ENCODE measurements around the gene POLR1D.

POLR1D gene

DNA sequence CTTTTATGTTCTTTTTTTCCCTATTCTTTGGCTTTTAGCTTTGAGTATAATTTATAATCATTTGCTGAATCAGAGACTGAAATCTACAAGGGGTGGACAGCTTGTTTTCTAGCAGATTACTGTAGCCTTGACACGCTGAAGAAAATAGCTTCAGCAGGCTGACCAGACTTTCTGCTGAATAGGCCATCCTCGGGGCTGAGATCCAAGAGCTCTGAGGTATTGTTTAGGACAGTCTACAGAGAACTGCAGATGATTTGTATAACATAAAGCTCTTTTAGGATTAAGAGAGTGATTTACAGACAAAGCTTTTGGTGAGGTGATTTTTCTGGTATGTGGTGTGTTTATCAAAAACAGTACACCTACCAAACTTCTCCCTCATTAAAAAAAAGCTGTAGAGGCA lies 16.8 kb downstream of the POLR1D start:
- DNase-seq (ENCODE audit: low read depth) = no peak

DNA sequence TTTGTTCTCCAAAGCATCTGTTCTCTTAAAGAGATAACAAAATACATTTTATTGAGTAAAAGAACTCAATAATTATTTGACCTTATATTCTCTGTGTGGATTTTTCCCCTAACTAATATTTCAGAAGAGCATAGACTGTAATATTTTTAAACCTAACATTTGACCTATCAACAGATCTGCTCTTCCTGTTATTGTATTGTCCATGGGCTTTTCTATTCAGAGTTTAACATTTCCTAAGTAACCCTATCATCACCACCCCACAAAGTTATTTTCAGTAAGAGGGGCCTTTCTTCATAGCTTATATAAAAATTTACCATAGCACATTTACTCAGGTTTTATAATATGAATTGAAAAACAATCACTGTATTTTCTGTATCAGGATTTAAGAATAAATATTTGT lies 17.5 kb downstream of the POLR1D start:
- no peak for DNase-seq (ENCODE audit: low read depth)

DNA sequence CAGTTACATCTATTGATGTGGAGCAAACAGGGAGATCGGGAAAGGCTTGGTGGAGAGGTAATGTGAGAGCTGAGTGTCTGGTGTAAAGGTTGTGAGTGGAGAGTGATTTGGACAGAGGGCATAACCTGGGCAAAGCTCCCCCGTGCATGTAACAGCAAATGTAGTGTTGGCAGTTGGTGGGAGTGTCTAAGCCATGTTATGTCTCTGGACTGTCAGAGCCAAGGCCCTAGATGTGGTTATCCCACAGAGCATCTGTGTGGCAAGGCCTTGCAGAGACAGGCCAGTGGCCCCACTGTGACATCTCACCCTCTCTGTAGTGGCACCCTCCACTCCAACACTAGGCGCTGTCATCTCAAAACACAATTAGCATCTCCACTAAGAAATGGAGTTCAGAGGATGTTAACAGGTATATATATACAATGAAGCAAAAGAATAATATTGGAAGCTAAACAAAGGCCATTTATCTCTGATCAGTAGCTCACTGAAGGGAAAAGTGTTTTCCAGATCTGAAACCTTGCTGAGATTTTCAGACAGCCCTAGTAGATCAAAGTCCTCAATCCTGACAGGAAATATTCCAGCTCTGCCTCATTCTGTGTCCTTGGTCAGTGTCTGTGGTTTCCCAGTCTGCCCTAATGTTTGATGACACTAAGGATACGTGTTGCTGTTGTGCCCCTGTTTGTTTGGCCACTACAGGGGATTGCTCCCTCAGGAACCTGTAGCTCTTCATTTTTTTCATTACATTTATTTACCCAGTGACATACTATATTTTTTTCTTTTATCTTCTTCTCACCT lies 20.2 kb downstream of the POLR1D start:
- DNase-seq (ENCODE audit: low read depth) = no peak

DNA sequence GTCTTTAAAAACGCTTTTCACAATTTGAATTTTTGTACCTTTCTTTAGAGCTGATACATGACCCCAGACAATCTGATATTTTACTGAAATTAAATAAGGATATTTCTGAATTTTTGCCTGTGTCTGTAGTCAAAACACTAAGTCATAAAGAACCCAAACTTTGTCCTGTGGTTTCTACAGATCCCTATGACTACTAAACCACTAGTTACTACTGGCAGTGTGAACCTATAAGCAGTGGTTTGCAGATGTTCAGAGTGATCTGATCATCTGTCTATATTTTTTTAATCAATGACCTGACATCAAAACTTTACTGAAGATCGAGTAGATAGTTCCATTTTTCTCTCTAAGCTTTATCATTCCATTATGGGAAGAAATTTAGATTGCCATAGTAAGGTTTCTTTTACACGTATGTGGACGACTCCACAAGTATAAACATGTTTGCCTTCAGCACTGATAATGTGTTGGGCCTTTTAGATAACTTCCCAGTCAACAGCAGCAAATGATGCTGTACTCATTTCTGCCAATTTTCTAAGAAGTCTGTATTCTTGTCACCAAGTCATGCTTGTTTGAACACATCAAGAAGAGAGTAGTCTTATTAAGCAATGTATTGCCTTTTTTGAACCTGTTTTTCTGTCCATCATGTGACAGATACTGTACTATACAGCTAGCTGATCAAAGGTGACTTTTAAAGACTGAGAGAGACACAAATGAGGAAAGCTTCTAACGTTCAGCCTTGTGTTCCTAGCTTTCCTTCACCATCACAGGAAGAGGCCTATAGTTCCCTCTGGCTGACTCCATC lies 21.8 kb downstream of the POLR1D start:
- no peak for DNase-seq (ENCODE audit: low read depth)

DNA sequence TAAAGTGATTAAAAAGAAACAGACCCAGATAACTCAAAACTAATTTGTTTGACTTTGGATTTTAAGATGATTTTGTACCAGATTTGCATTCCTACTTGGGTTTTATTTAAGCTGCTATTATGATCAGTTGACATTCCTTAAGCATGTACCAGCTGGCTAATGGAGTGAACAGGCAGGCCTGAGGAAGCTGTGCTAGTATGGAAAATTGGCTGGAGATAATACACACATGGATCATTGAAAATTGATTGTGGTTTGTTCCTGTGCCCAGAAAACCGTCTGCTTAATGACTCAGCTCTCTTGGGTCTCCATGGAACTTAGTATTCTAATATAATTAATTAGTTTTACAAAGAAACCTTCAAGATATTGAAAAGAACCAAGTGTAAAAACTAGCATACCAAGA lies 22.6 kb downstream of the POLR1D start:
- DNase-seq (ENCODE audit: low read depth) = no peak

DNA sequence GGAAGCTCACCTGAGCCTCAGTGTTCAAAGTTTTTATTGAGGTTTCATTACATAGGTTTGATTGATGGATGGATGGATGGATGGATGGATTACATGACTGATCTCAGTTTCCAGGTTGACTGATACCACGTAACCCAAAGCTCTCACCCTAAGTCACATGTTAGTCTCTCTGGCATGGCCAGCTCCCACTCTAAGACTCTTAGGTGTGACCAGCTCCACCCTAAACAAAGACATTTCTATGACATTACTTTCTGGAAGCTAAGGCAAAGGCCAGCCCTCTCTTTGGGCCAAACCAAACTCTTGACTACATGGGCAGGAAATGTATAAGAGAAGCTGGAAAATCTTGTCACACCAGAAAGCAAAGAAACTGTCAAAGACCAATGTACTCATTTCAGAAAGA lies 28.6 kb downstream of the POLR1D start:
- no peak for DNase-seq (ENCODE audit: low read depth)

DNA sequence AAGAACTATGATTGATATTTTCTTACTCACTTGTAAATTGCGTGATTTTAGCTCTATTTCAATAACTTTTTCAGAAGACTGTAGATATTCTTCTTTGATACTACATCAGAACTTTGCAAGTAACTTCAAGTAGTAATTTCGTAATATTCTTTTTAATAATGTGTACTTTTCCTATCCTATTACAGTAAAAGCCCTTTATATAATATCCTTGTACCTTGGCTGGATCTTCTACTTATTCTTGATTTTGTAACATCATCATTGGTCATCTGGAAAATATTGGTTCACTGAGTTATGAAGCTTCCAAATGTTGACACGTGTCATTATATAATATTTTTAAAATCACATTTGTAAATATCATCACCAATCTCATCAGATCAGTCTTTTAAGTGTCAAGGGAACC lies 32.4 kb downstream of the POLR1D start:
- DNase-seq (ENCODE audit: low read depth) = no peak

DNA sequence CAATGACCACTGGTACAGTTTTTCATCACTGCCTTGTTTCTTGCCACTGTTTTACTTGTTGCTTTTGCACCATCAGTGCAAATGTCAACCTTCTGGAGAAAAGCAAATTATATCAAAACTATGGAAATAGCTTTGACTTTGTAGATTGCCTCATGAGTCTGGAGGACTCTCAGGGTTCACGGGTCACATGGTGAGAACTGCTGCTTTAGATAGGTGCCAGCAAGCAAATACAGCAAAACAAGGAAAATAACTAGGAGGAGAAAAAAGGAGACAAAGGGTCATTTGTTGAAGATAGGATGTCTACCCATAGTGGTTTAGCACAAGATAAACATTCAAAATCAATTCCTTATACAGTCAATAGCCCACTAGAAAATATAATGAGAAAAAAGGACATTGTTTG lies 33.1 kb downstream of the POLR1D start:
- no peak for DNase-seq (ENCODE audit: low read depth)

DNA sequence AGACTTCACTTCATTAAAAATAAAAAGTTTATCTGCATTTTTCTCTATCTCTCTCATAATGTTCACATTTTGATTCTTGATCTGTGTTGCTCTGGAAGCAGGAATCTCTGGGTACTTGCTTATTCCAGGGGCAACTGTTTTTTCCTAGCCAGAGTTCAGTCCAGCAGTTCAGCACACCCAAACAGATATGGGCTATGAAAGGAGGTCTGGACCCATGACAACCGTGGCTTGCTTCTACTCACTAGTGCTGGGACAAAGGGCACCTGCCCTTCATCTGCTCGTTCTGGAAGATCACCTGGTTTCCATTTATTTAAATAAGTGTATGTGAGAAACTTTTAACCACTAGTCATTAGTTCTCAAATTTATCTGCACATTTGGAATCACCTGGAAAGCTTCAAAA lies 36.0 kb downstream of the POLR1D start:
- DNase-seq (ENCODE audit: low read depth) = no peak

DNA sequence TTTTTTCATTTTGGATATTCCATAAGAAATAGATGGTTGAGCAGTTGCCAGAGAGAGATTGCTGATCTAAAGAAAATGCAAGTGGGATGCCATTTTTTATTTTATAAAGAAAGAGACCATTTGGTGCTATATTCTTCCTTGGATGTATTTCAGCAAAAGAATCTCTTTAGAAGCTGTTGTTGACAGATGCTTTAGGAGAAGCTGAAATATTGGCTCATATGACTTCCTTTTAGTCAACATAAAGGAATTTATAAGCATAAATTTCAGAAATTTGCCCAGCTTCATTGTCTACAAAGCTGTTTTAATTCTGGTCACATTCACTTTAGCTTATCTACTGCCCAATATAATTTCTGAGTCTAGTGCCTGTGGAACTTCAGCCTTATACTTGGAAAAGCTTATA lies 36.9 kb downstream of the POLR1D start:
- no peak for DNase-seq (ENCODE audit: low read depth)

DNA sequence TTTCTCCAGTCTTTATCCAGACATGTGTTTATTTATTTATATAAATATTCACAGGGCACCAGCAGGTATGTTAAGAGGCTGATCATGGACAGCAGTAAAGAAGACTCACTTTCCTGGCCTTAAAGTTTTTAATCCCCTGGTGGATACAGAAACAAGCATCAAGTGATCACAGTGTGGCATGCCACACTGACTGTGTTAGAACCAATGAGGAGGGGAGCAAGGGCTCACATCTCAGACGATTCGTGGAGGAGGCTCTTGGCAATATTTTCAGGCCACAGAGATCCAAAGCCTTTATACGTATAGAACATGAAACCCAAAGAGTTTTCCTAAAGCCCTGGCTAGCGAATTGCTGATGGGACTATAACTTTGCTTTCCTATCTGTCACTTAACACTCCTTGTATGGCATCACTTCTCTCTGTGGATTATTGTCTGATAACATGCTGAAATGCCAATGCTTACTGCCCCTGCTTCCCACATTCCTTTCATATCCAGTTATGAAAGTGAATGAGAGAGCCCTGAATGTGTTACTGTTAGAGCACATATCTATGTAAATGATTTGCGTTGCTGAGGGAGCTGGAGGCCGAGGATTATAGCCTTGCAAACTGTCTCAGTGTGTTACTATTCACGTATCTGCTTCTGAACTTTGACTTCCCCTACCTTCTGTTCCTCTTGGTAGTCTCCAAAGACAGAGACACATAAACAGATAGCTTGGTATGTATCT lies 37.6 kb downstream of the POLR1D start:
- no peak for DNase-seq (ENCODE audit: low read depth)

DNA sequence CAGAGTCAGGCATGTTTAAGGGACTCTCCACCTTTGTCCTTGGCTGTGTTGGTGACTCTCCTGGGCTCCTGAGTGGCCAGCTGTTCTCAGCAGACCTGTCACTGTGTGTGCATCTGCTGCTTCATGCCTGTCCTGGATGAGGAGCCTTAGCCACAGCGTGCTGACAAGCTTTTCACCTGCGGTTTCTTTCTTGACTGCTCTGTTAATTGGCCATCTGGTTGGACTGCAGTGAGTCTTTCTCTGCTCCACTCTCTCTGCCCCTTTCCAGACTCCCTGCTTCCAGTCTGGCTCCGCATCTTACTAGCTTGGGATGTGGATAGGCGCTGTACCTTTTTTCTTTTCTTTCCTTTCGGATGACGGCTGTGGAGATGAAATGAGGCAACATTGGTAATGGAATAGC lies 38.8 kb downstream of the POLR1D start:
- DNase-seq (ENCODE audit: low read depth) = no peak

DNA sequence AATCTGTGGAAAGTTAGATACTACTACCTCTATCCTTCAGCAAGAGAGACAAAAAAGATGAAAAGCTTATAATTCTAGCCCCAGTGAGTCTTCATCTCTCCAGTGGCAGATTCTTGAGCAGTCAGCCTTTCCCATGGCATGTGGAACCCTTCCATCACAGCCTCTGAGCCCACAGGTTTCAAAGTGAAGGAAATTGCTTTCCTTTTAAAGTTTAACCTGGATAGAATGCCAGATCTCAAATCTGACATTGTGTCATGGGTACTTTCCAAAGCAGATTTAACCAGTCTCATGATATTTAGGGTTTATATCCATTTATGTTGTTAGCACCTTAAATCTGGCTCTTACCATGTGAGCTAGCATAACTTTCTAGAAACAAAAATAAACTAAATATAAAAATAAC lies 39.3 kb downstream of the POLR1D start:
- DNase-seq (ENCODE audit: low read depth) = no peak

DNA sequence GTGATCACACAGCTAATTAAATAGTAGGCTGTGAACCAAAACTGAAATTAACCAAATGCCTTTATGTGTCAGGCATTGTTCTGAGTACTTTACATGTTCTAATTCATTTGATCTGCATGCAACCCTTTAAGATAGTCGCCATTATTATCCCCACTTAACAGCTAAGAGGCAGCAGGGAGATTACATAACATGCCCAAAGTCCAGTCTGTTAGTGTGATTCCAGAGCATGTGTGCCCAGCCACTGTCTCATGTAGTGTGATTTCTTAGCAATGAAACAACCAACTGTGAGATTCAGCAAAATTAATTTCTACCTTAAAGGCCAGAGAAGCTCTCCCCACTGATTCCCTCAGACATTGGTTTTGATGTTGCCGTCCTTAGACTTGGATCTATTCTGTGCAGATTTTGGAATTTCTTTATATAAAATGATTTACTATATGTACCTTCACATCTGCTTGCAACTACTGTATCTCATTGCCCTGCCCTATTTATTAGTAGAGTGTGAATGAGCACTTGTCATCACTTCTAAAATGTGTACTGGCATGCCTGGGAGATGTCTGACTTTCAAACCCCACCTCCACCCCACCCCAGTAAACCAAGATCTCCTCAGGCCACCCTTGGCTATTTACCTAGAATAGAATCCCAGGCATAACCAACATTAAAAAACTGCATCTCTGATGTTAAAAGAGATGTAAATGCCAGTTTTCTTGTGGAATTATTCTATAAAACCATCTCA lies 41.2 kb downstream of the POLR1D start:
- DNase-seq (ENCODE audit: low read depth) = no peak

DNA sequence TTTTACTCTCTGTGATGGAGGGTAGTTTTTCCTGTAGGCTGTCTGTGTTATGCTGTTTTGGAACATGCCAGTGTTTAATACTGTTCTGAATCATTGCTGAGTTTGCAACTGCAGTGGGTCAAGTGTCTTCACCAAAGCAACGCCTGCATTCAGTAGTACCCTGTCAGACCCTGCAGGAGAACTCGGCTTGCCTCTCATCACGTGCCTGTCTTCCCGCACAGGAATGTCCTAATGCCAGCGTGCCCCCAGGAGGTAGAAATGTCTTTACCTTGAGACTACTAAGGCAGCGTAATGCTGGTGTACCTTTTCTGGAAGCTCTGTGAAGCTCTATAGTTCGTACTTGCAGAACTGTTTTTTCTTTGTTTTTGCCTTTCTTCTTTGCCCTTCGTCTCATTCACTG lies 42.3 kb downstream of the POLR1D start:
- DNase-seq (ENCODE audit: low read depth) = no peak

DNA sequence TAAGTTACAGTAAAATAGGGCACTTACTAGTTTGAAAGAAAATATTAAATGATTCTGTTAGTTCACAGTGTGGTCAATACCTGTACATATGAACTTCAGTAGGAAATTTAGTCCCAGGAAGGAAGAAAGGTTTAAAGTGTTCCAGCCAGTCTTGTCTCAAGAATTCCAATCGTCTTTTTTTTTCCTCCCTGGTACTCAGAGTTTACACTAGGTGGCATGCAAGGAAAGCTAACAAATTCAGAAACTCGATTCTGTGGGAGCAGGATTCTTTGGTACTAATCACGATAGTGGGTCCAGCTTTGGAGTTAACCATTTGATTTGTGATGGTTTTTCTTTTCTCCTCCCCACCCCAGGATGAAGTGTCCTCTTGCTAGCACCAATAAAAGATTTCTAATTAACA lies 43.6 kb downstream of the POLR1D start:
- no peak for DNase-seq (ENCODE audit: low read depth)

DNA sequence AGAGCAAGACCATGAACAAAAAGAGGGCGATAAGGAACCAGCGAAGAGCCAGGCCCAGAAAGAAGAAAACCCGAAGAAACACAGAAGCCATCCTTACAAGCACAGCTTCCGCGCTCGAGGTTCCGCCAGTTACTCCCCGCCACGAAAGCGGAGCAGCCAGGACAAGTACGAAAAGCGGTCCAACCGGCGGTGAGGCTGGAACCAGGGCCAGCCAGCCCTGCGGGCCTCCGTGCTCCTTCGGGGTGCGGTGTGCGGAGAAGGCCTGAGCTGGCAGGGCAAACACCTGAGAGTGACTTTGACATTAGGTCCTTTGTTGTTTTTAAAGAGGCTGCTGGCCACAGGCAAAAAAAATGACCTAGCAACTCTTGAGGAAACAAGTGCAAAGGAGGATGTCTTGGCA lies 44.1 kb downstream of the POLR1D start:
- DNase-seq (ENCODE audit: low read depth) = no peak

DNA sequence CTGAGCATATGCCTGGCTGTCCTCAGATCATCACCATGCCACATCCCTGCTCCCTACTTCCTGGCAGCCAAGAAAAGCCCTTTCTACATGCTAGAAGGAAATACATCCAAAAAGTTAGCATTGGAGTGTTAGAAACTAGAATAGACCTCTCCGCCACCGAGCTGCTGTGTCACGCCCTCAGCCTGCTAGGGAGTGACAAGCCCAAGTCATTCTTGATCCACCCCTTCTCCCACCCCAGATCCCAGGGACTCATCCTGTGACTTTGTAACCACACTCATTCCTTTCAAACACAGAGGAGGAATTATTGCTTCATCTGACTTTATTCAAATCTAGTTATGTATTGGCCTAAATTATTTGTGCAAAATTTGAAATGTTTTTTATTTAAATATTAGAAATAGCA lies 45.3 kb downstream of the POLR1D start:
- DNase-seq (ENCODE audit: low read depth) = no peak

DNA sequence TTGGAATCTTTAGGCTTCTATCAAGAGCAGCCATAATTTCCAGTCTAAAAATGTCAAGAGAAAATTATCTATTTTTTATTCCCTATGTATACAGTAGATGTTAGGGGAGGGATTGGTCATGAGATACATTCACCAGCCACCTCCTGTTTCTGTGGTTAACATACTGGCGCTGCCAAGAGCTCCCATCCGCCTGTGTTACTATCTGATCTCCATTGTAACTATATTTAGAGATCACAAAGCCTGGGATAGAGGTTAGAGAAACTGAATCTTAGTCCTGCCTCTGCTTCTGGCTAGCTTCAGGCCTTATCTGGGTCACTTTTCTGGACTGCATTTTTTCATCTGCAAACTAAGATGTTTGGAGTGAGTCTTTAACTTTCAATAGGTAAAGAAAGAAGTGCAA lies 46.3 kb downstream of the POLR1D start:
- no peak for DNase-seq (ENCODE audit: low read depth)

DNA sequence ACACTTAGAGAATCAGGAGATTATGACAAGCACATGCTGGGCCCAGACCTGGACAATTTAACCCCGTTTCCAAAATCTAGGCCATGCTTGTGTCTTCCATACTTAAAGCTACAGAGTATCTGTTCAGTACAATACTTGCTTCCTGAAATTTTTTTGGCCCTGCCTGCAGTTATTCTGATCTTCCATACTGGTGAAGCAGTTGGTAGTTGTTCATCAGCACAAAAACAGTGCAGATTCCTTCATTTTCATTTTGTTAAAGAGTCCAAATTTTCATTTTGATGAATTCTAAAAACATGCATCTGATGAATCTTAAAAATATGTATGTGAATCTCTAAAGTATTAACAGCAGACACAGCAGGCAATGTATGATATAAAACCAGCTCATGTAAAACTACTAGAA lies 49.2 kb downstream of the POLR1D start:
- DNase-seq (ENCODE audit: low read depth) = no peak

DNA sequence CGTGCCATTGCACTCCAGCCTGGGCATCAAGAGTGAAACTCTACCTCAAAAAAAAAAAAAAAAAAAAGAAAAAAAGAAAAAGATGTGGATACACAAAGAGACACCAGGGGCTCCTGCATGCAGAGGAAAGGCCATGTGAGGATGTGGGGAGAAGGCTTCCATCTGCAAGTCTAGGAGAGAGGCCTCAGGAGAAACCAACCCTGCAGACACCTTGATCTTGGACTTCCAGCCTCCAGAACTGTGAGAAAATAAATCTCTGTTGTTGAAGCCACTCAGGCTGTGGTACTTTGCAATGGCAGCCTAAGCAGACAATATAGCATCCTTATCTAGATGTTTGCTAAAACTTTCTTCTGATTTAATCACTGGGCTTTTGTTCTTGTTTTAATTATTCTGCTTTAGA lies 50.3 kb downstream of the POLR1D start:
- no peak for DNase-seq (ENCODE audit: low read depth)
